CD14-positive monocyte (primary cell): ENCODE results near the gene SLC3A2. TPM values are rescaled to one million over a fixed set of nuclear protein-coding genes. Genes with fewer than 3 reads are reported as not detected.

ENCODE experiments used
- DNase-seq, 3 donors: peaks; one replicate each; pipeline ENCODE4 v3.0.0-alpha.2; 2011 to 2022
- H2AFZ ChIP-seq: 2 replicates; pipeline ENCODE4 v1.6.0; 2012; ENCODE audit warnings: mild to moderate bottlenecking, low read depth, low read length, inconsistent platforms; ENCODE audit not compliant: insufficient read depth, poor library complexity, severe bottlenecking
- H3K27ac ChIP-seq, 2 donors: 1 replicate in 1 of 2; 2 replicates in 1 of 2; pipeline ENCODE4 v1.5.1; 2012 to 2013; ENCODE audit warnings: low read length in 2 of 2, control low read depth in 1 of 2, inconsistent platforms in 1 of 2, low read depth in 1 of 2, mild to moderate bottlenecking in 1 of 2
- H3K27me3 ChIP-seq, 2 donors: one replicate each; pipeline versions ENCODE4 v1.6.0 to v1.6.1; 2011 to 2013; ENCODE audit warnings: low read length in 2 of 2; ENCODE audit not compliant: control insufficient read depth in 2 of 2, insufficient read depth in 2 of 2
- H3K36me3 ChIP-seq, 2 donors: replicated peaks in 1 of 2; 1 replicate in 1 of 2; 2 replicates in 1 of 2; pipeline versions ENCODE4 v1.5.1 to v1.6.1; 2012 to 2013; ENCODE audit warnings: low read length in 2 of 2, control low read depth in 1 of 2, inconsistent platforms in 1 of 2, mild to moderate bottlenecking in 1 of 2; ENCODE audit not compliant: insufficient read depth in 2 of 2, control insufficient read depth in 1 of 2
- H3K4me1 ChIP-seq, 2 donors: 1 replicate in 1 of 2; 2 replicates in 1 of 2; pipeline versions ENCODE4 v1.5.1 to v1.6.1; 2012 to 2013; ENCODE audit warnings: low read length in 2 of 2, control low read depth in 1 of 2, inconsistent platforms in 1 of 2, mild to moderate bottlenecking in 1 of 2, moderate library complexity in 1 of 2; ENCODE audit not compliant: insufficient read depth in 2 of 2, control insufficient read depth in 1 of 2
- H3K4me2 ChIP-seq: replicated peaks from 2 replicates; pipeline ENCODE3; 2012; ENCODE audit warnings: low read length, moderate library complexity, mild to moderate bottlenecking; ENCODE audit not compliant: poor library complexity, severe bottlenecking; ENCODE audit errors: extremely low read depth
- H3K4me3 ChIP-seq, 3 experiments: fragments of 200-600 bp in 1 of 3; sonication (generic) in 1 of 3; replicated peaks in 1 of 3; 1 replicate in 2 of 3; 2 replicates in 1 of 3; pipeline ENCODE4 v1.5.1; 2011 to 2013; ENCODE audit warnings: low read length in 3 of 3, mild to moderate bottlenecking in 3 of 3, control low read depth in 2 of 3, low read depth in 2 of 3, inconsistent platforms in 1 of 3, moderate library complexity in 1 of 3
- H3K79me2 ChIP-seq: 2 replicates; pipeline ENCODE4 v1.6.0; 2012; ENCODE audit warnings: mild to moderate bottlenecking, control low read depth, inconsistent platforms, low read length, moderate library complexity; ENCODE audit not compliant: insufficient read depth
- H3K9ac ChIP-seq: 2 replicates; pipeline ENCODE4 v1.6.0; 2017; ENCODE audit warnings: low read length, mild to moderate bottlenecking; ENCODE audit not compliant: insufficient read depth, poor library complexity, severe bottlenecking
- H3K9me3 ChIP-seq, 2 donors: replicated peaks in 1 of 2; 1 replicate in 1 of 2; 2 replicates in 1 of 2; pipeline versions ENCODE4 v1.5.1 to v1.6.1; 2012 to 2013; ENCODE audit warnings: low read length in 2 of 2, control low read depth in 1 of 2; ENCODE audit not compliant: control insufficient read depth in 1 of 2, insufficient read depth in 1 of 2
- H4K20me1 ChIP-seq: 2 replicates; pipeline ENCODE4 v1.6.0; 2012; ENCODE audit warnings: mild to moderate bottlenecking, low read length, control low read depth, moderate library complexity; ENCODE audit not compliant: insufficient read depth
- H3K27ac Mint-ChIP-seq, 7 donors: one replicate each; pipeline ENCODE4 v1.8.0; 2020; ENCODE audit warnings: mild to moderate bottlenecking in 7 of 7, mixed read lengths in 7 of 7, moderate library complexity in 6 of 7, inconsistent platforms in 2 of 7
- H3K27me3 Mint-ChIP-seq, 3 donors: one replicate each; pipeline ENCODE4 v1.8.0; 2021 to 2022; ENCODE audit warnings: low read depth in 3 of 3, mild to moderate bottlenecking in 3 of 3, mixed read lengths in 3 of 3, moderate library complexity in 3 of 3, inconsistent platforms in 1 of 3
- H3K36me3 Mint-ChIP-seq, 2 donors: one replicate each; pipeline ENCODE4 v1.8.0; 2020; ENCODE audit warnings: mixed read lengths in 2 of 2, inconsistent platforms in 1 of 2, mild to moderate bottlenecking in 1 of 2
- H3K4me1 Mint-ChIP-seq: one replicate; pipeline ENCODE4 v1.8.0; 2020; ENCODE audit warnings: mild to moderate bottlenecking, mixed read lengths
- H3K4me3 Mint-ChIP-seq, 2 donors: one replicate each; pipeline ENCODE4 v1.8.0; 2020; ENCODE audit warnings: mild to moderate bottlenecking in 2 of 2, mixed read lengths in 2 of 2, moderate library complexity in 1 of 2
- H3K9me3 Mint-ChIP-seq, 7 donors: one replicate each; pipeline ENCODE4 v1.8.0; 2020 to 2022; ENCODE audit warnings: mixed read lengths in 7 of 7, mild to moderate bottlenecking in 6 of 7, moderate library complexity in 6 of 7, inconsistent platforms in 2 of 7
- WGBS: methylation state at CpG from one replicate; pipeline ENCODE4 v1.1.5; 2013; ENCODE audit warnings: missing lambda C conversion rate; ENCODE audit not compliant: insufficient coverage; 5-methylcytosine and 5-hydroxymethylcytosine counted together
- intact Hi-C, 2 donors: fragments of 100-400 bp; cut with micrococcal nuclease; formaldehyde crosslinking; loops; one replicate each; pipeline versions ENCODE4 v1.15.0 to v1.15.1; 2023
- polyA plus RNA-seq, 3 donors: library from polyadenylated mRNA; depleted of rRNA in 1 of 3; unstranded in 2 of 3; stranded (reverse) in 1 of 3; fragments of 300-500 nt in 2 of 3; fragments of >200 nt in 1 of 3; fragmentation: Illumina TruSeq in 2 of 3; gene quantifications; 1 replicate in 2 of 3; 2 replicates in 1 of 3; pipeline ENCODE4 v1.2.3, GENCODE V29; 2012 to 2021
- TF ChIP-seq, protein P1 (sequence below): fragments of 200-600 bp; IDR thresholded peaks from one replicate; pipeline ENCODE4 v1.8.0; 2022; ENCODE audit warnings: antibody characterized with exemption, mild to moderate bottlenecking

Gene SLC3A2
- polyA plus RNA-seq, 3 donors, result 156 to 231 (median 189) TPM

DNA sequence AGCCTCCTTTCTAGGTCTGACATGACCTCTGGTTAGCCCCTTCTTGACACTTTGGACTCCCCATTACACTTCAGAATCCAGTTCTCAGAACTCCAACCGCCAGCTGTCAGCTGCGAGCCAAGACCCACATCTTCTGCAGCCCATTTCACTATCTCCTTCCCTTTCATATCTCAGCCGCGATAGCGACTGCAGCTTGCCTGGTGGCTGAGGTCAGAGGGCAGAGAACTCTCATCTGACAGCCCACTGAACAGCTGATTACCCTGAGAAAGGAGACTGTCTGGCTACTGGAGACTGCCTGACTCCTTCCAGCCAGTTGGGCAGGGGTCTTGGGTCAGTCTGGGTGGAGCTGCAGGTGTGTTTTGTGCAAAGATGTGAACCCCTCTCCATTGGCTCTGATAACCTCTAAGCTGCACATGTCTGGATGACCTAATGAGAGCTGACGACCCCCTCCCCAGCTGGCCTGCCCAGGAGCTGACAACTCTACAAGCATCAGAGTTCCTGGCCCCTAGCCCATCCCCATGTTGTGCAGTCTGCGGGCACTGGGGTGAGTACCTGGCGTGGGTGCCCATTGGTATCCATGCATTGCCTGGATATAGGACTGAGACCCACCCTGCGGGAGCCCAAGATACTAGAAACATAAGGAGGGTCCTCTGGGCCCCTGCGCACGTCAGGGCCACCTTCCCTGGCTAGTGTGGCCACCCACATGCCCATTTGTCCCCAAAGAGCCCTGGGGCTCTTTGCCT is 39.4 kb downstream of the SLC3A2 start:
- H3K4me1 ChIP-seq, result peaks cover 3 to 5% of the 10 kb centered on the region in 2 donors
- no peak overlapping the region for H3K4me2 ChIP-seq
- intact Hi-C loops, result no loop called here
- WGBS, result 96% methylated on average over 7 of the region's 11 CpGs
- H3K9me3 Mint-ChIP-seq, result peaks cover 0 to 11% (median 0%) of the 10 kb centered on the region in 7 donors
- no peak overlapping the region for H3K9ac ChIP-seq
- TF ChIP-seq, protein P1, sequence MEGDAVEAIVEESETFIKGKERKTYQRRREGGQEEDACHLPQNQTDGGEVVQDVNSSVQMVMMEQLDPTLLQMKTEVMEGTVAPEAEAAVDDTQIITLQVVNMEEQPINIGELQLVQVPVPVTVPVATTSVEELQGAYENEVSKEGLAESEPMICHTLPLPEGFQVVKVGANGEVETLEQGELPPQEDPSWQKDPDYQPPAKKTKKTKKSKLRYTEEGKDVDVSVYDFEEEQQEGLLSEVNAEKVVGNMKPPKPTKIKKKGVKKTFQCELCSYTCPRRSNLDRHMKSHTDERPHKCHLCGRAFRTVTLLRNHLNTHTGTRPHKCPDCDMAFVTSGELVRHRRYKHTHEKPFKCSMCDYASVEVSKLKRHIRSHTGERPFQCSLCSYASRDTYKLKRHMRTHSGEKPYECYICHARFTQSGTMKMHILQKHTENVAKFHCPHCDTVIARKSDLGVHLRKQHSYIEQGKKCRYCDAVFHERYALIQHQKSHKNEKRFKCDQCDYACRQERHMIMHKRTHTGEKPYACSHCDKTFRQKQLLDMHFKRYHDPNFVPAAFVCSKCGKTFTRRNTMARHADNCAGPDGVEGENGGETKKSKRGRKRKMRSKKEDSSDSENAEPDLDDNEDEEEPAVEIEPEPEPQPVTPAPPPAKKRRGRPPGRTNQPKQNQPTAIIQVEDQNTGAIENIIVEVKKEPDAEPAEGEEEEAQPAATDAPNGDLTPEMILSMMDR, result no peak
- H2AFZ ChIP-seq, result no peak overlapping the region
- peaks cover 0 to 8% of the 10 kb centered on the region in 2 donors for H3K9me3 ChIP-seq
- H3K4me1 Mint-ChIP-seq, result peaks cover 6% of the 10 kb centered on the region
- H3K79me2 ChIP-seq, result no peaks in the 10 kb centered on the region
- H4K20me1 ChIP-seq, result no peaks in the 10 kb centered on the region
- no peak overlapping the region for H3K4me3 ChIP-seq
- peaks cover 13 to 33% of the 10 kb centered on the region in 2 donors for H3K27me3 ChIP-seq
- peaks cover 47 to 57% (median 52%) of the 10 kb centered on the region in 3 donors for H3K27me3 Mint-ChIP-seq
- H3K27ac Mint-ChIP-seq, result no peak overlapping the region
- no peak overlapping the region for H3K27ac ChIP-seq
- no peak for DNase-seq
- no peak overlapping the region for H3K4me3 Mint-ChIP-seq
- H3K36me3 Mint-ChIP-seq, result no peaks in the 10 kb centered on the region
- no peaks in the 10 kb centered on the region for H3K36me3 ChIP-seq

DNA sequence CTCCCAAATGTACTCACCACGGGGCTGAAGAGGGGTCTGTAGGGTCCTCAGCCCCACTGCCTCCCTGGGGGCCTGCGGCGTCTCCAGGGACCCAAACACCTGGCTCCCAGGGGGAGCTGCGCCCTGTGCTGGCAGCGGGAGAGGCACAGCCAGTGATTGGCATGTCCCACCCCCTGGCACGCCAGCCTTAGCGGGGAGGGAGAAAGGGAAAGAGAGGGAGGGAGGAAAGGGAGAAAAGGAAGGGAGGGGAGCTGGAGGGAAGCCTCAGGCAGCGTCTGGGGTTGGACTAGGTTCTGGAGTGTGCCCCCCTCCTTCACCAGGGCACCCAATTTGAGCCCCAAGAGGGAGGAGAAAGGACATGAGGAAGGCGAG is 40.5 kb downstream of the SLC3A2 start, which contains the start of gene CHRM1:
Gene CHRM1 (minus strand): TSS at position 163 of the 372 bp plus-strand sequence. CDS start 10,263 bp downstream, outside the sequence.
- intact Hi-C loops, result no loop called here
- Mint-ChIP-seq H3K9me3 (peaks cover 0 to 16% (median 2%) of the 10 kb centered on the region in 7 donors), H3K27me3 (peaks cover 54 to 68% (median 62%) of the 10 kb centered on the region in 3 donors), H3K36me3 (no peaks in the 10 kb centered on the region), H3K27ac (no peak within 1 kb of the TSS), H3K4me3 (peak within 1 kb of the TSS in 1 of 2 donors; percentile 61), H3K4me1 (peaks cover 15% of the 10 kb centered on the region)
- DNase-seq, result no peak
- Histone ChIP-seq H3K36me3 (no peaks in the 10 kb centered on the region), H2AFZ (no peak within 1 kb of the TSS), H3K4me1 (peaks cover 6 to 12% of the 10 kb centered on the region in 2 donors), H3K27me3 (peaks cover 20 to 45% of the 10 kb centered on the region in 2 donors), H4K20me1 (no peaks in the 10 kb centered on the region), H3K9me3 (peaks cover 0 to 9% of the 10 kb centered on the region in 2 donors), H3K9ac (no peak within 1 kb of the TSS), H3K79me2 (no peaks in the 10 kb centered on the region), H3K4me3 (no peak within 1 kb of the TSS), H3K4me2 (no peak within 1 kb of the TSS), H3K27ac (no peak within 1 kb of the TSS)
- WGBS, result 70% methylated on average over 5 of the region's 9 CpGs
- TF ChIP-seq, protein P1, result no peak
